NCI-H1930 (cell line): ENCODE measurements around the gene DNAAF1.

Experiments
- DNase-seq, 2 experiments: peaks; one replicate each; lab custom pipeline; 2025; lab: John Stamatoyannopoulos, UW

The DNAAF1 gene

DNA sequence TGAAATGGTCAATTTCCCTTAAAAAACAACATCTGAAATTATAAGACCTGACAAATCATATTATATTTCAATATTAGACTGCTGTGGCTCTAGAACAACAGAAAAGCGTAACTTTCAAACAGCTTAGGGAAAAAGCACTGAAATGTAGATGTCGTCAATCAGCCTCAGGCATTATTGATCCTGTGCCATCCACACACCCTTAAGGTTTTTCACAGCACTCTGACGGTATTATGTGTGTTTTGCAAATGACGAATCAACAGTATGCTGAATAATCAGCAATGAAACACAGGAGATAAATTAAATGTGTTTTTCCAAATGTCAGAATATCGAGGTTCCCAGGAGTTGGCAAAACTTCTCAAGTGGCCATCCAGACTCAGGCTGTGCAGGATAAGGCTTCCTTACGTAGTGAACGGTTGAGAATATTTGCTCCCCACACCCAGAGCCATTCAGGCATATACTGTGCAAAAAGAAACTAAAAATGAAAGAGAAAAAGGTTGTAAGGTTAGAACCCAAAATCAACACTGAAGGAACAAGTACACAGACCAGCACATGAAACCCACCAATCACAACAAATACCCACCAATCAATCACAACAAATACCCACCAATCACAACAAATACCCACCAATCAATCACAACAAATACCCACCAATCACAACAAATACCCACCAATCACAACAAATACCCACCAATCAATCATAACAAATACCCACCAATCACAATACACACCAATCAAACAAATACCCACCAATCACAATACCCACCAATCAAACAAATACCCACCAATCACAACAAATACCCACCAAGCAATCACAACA lies 20.6 kb upstream of the DNAAF1 start:
- no peak for DNase-seq

DNA sequence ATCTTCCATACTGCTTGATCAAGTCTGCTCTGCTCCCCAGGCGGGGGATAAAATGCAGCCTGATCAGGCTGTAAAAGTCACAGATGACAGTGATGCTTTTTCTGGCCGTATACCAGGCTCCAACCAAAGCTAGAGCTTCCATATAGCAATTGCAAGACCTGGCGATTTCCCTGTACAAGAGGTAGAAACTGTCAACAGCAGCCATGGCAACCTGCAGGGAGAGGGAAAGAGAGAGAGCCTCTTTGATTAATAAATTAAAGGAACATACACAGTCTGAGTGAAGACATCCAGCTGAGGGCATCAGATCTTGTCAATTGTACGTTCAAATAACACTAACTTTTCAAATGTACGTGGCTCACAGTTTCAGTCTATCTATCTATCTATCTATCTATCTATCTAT lies 14.0 kb upstream of the DNAAF1 start:
- no peak for DNase-seq

DNA sequence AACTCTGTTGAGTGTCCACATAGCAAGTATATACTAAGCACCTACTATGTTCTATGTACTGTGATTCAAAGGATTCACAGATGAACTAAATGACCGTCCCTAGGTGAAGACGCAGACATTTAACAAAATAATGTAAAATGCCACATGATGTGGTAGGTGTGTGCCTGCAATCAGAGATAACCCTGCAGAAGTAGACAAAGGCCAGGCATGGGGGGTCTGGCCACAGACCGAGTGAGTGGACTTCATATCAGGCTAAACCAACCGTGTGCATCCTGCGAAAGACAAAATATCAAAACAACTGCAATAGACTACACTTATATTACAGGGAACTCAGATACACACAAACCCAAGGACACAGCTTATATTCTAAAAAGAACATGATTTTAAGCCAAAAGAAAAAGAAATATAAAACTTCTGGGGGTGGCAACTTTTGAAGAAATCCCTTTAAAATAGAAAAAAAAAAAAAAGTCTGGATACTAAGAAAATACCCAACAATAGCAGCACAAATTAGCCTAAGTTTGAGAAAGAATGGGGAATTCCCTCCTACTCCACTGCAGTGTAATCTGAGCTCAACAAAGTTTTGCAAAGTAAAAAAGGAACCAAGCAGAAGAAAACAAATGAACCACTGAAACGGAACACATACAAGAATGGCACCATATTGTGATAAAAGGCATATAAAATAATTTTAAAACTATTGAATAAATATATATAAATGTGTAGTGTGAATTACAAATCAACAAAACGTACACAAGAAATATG lies 12.4 kb upstream of the DNAAF1 start:
- no peak for DNase-seq

DNA sequence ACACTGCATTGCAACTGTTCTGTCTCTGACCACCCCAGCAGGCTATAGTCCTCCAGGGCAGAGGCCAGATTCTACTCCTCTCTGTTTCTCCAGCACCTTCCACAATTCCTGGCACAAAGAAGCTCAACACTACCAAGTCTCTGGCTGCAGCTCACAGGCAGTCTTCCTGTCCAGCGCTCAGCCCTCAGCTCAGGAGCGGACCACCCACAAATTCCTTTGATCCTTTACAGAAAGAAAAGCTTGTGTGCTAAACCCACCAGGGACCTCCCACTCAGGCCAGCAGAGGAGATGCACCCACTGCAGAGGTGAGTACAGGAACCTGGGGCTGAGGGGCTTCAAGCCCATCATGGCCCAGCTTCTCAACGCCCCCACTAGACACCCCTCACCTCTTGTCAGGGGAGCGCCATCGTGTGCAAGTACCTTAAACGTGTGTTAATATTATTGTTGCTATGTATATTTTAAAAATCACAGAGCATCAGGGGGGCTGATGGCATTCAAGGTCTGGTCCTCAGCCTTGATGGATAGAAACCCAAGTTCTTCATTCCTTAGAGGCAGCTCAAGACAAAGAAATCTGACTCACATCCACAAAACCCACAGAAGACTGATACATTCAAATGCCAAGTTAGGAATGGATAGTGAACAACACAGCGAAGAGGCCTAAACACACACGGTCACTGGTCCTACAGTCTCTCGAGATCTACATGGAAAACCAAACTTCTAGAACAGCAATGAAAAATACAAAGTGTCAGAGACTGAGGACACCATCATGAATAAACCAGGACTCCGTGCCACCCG lies 8.6 kb upstream of the DNAAF1 start:
- DNase-seq, result no peak

DNA sequence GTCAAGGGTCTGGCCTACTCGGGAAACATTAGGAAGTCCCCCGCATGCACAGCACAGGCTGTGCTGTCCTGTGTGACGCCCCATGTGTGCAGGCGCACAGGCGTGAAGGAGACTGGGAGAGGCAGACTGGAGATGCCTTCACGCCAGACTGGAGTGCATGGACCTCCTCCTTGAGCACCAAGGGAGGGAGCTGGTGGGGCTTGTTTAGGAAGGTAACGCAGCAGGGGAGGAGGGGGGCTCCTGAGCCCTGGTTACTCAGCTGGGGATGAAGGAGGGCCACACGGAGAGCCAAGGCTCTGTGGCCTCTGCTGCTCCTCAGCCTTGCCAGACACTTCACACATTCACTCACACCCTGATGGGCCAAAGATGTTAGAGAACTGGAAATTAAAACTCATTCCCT lies 7.8 kb upstream of the DNAAF1 start:
- no peak for DNase-seq

DNA sequence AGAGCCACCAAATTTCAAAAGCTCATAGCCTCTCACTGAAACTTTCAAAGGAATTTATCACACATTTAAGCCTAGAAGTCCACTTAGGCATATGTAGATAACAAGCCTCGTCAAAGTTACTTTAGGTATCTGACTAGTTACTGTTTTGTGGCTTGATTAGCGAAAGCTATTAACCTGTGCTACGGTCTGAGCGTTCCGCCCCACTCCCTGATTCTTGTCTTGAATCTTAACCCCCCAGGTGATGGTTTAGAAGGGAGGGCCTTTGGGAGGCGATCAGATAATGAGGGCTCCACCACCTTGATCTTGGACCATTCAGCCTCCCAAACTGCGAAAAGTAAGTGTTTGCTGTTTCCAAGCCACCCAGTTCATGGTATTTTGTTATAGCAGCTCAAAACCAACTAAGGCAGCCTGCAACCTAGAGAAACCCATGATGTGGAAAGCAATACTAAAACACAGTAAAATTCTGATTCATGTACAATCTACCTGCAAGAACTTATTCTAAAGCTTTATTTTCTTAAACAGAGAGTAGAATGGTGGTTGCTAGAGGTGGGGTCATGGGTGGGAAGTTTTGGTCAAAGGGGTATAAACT lies 7.2 kb upstream of the DNAAF1 start:
- no peak for DNase-seq

DNA sequence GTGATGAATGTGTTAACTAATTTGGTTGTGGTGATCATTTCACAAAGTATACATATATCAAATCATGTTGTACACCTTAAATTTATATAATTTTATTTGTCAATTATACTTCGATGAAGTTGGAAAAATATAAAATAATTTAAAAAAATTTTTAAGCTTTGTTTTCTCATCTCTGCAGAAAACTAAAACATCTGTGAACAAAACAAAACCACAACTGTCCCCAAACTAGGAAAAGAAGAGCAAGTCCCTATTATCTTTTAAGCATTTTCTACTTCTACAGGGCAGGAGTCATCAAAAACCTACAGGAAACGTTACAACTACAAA lies 6.6 kb upstream of the DNAAF1 start:
- no peak for DNase-seq

DNA sequence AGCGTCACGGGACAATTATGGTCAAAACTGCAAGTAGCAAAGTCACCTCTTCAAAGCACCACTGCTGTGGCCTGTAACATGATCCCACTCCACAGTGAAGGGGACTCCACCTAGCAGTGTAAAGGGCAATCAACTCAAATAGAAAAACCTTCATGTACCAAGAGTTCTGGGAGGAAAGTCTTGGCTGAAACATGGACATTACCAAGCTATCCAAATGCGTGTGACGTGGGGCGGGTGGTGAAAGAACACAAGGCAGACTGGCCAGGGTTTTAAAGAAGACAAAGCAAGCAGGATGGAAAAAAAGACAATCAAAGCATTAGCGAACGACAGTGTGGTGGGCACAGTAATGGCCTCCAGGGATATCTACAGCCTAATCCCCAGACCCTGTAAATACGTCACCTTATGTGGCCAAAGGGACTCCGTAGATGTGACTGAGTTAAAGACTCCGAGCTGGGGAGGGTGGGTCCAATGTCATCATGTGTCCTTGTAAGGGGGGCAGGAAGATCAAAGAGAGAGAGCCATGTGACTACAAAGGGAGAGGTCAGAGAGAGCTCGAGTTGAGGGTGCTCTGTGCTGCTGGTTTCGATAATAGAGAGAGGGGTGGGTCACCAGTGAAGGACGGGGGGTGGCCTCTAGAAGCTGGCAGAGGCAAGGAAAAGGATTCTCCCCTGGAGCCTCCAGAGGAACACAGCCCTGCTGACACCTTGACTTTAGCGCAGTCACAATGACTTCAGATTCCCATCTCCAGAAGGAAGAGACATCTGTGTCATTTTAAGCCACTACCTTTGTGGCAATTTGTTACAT lies 6.1 kb upstream of the DNAAF1 start:
- no peak for DNase-seq

DNA sequence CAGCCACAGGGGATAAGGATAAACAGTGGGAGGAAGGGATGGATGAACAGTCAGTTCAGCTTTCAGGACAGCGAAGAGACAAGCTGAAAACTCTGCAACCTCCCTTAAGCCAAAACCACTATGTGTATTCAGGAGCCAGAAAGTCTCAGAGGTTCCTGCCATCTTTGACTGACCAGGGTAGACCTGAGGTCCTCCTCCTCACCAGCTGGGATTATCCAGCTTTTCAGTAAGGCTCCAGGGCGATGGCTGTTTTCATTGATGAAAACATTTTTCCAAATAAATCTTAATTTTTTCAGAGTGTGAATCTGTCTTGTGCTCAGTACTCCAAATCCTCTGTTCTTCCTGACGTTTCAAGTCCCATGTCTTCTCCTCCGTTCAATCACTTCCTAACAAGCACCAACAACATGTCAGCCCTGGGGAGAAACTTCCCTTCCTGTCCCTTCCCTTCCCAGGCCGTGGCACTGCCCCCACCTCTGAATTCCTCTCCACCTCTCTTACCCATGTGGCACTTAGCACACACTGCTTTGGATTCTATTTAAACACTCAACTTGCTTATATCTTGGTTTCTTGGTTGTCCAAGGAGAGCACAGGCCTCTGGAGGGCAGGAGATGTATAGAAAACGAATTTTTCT lies 5.4 kb upstream of the DNAAF1 start:
- no peak for DNase-seq

DNA sequence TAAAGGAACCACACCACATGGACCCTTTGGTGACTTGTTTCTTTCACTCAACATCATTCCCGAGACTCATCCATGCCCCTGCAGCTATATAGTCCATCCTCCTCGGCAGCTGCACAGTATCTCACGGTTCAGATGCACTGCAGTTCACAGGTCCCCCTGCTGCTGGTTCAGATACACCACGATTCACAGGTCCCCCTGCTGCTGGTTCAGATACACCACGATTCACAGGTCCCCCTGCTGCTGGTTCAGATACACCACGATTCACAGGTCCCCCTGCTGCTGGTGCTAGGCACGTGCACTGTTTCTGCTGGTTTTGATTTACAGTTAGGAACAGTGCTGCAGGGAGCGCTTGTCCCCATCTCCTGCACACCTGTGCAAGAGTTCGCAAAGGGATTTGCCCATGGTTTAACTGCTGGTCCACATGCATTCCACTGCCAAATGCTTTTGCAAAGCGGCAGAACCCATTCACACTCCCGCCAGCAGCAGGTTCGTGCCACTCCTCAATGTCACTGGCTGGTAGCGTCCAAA lies 3.9 kb upstream of the DNAAF1 start:
- no peak for DNase-seq

DNA sequence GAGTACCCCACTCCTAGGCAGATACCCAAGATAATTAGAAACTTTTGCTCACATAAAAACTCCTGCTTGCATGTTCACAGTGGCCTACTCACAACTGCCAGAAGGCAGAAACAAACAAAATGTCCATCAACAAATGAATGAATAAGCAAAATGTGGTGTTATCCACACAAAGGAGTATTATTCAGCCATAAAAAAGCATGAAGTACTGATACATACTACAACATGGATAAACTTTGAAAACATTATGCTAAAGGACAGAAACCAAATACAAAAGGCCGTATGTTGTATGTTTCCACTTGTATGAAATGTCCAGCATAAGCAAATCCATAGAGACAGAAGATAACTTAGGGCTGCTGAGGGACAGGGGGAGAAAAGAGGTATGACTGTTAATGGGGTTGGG lies 2.0 kb upstream of the DNAAF1 start:
- DNase-seq, result no peak

DNA sequence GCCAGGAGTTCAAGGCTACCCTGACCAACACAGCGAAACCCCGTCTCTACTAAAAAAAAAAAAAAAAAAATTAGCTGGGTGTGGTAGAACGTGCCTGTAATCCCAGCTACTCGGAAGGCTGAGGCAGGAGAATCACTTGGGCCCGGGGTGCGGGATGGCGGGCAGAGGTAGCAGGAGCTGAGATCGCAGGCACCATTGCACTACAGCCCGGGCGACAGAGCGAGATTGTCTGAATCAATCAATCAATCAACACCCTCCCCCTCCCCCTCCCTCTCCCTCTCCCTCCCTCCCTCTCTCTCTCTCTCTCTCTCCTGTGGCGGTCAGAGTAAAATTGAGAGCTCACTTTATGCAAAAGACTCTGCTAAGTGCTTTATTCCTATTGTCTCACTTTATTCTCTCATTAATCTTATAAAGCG lies 1.3 kb upstream of the DNAAF1 start:
- DNase-seq, result no peak

DNA sequence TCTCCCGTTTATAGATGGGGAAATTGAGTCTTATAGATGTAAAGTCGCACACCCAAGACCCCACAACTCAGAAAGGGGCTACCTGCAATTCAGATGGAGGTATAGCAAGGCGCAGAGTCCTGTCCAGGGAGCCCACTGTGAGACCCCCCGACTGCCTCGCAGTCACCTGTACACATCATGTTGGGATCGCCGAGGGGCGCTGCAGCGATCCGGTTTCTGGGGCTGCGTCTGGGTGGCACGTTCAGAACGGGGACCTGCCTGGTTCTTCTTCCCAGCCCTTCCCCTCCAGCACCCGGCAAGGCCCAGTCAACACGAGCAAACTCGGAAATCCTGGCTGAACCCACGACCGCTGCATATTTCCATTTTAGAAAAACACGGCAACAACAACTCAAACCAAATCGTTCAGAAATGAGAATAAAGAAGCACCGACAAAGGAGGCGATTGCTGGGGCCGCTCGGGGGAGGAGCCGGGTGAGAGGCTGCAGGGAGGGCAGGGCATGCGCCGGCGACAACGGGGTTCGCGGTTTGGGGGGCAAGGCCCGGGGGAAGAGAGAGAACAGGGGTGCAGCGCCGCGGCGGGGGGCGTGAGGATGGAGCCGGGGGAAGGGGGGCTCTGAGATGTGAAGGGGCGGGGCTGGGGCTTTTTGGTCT lies 774 bp upstream of the DNAAF1 start:
- DNase-seq, result peak in 1 of 2 experiments; percentile 1

DNA sequence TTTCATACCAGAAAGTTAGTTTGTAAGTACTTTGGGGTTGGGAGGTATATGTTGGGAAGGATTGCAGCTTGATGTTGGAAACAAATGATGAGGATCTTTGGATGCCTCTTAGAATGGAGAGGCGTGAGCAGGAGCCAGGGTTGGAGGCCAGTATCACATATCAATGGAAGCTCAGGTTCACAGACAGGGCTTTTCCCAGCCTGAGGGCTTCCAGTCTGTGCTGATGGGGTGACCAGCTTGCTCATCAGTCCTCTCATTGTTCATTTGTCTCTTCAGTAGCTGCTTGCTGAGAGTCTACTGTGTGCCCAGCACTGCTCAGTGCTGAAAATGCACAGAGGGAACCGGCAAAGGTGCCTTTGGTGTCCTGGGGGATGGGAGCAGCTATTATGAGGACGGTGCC lies 5.8 kb downstream of the DNAAF1 start:
- DNase-seq, result no peak

DNA sequence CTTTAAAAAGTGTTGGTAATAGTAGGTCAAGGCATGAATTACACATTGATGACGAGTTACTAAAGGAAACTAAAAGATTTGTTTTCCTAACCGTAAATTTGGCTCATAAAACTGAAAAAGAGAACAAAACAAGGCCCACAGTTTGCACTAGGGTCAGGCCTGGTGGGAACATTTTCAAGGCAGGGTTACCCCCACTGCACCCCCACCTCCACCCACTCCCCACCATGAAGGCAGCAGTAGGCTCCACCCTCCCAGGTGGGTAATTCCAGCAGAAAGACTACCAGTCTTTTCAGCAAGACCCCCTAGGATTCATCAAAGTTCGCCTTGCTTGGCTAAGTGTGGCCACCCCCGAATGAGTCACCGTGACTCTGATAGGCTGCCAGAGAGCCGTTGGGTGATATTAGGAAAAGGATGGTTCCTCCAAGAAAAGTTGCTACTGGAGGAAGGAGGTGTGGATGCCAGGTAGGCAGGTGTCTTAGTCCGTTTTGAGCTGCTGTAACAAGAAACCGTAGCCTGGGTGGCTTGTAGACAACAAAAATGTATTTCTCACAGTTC lies 8.6 kb downstream of the DNAAF1 start:
- no peak for DNase-seq

DNA sequence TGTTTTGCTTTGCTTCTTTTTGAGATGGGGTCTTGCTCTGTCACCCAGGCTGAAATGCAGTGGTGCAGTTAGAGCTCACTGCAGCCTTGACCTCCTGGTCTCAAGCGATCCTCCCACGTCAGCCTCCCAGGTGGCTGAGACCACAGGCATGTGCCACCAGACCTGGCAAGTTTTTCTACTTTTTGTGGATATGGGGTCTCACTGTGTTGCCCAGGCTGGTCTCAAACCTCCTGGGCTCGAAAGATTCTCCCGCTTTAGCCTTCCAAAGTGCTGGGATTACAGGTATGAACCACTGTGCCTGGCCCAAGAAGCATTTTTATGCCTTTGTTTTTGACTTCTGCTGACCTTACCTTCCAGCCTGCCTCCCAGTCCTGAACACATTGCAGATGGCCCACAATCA lies 10.1 kb downstream of the DNAAF1 start:
- no peak for DNase-seq

DNA sequence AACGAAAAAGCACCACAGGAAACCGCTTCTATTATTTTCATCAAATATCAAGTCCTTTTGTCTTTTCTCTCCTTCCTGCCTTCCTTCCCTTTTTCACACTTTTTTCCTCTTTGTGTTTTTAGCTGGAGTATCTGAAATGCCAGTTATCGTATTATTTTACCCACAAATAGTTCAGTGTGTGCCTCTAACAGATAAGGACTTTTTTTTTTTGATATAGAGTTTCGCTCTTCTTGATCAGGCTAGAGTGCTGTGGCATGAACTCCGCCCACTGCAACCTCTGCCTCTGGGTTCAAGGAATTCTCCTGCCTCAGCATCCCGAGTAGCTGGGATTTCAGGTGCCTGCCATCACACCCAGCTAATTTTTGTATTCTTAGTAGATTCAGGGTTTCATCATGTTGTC lies 10.7 kb downstream of the DNAAF1 start:
- DNase-seq, result no peak

DNA sequence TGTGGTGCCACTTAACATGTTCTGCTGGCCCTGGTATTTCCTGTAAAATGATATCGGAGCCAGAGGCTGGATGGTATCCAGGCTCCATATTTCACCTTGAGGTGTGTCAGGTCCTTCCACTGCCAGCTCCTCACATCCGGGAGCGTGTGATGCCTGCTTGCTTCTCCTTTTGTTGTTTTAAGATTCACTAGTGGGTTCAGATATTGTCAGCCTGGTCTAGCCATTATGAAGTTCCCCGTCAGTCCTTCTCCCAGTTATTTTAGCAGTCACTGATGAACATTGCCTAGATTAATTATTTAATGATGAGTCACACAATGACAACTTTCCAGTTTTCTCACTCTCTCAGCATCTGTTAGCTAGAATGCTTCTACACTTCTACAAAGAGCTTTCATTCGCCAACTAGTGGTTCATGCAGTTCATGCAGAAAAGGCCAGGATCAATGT lies 11.3 kb downstream of the DNAAF1 start:
- DNase-seq, result no peak

DNA sequence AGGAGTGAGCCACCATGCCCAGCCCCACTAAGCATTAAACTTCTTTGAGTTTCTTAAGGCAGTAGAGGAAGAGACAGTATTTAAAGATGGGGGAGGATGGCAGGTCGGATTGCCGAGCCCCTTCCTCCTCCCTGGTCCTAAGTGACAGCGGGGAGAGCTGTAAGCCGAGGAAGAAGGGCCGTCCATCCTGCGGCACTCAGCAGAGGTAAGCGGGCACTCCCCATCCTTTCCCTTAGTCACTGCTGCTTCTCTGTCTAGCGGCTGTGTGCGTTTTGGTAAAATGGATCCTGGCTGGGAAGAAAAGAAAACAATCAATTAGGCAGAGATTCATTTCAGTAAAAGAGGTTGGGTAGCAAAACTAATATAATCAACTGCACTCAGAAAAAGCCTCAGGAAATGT lies 13.9 kb downstream of the DNAAF1 start:
- no peak for DNase-seq

DNA sequence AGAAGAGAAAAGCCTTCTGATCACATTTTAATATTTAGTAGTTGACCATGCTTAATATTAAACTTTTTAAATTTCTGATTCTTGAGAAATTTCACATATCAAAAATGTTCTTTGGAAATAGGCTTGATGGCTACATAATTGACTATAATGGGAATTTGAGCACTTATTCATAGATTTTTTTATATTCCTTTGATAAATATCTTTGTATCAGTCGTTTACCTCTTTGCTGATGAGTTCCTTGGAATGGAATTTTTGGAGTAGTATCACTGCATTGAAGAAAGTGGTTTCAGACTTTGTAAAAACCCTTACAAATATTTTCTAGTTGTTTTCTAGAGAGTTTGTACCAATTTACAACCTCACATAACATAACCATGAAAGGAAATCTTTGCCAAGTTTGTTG lies 14.7 kb downstream of the DNAAF1 start:
- DNase-seq, result no peak
